Measurements from ENCODE around the gene RASGEF1C. TPM values are rescaled to one million over a fixed set of nuclear protein-coding genes. Genes with fewer than 3 reads are reported as not detected.

RASGEF1C gene
- total and polyA plus RNA-seq, 8 donors = 0.09 to 0.38 TPM; not detected in 6

GRCh38 chr5:180241600-180241999 is 32.6 kb upstream of the RASGEF1C start:
- Histone ChIP-seq H3K27ac (no peak overlapping the region), H3K4me1 (no peaks in the 10 kb centered on the region), H3K9me3 (no peaks in the 10 kb centered on the region), H3K36me3 (peaks cover 0 to 60% (median 19%) of the 10 kb centered on the region in 3 donors), H3K4me3 (no peak overlapping the region), H3K27me3 (no peaks in the 10 kb centered on the region)
- no peak for TF ChIP-seq CTCF (IDR thresholded peaks at IDR 0.05)
- ATAC-seq (no peak), DNase-seq (no peak), FAIRE-seq (no peak)
- intact Hi-C loops (cut with DNase I) = no loop called here
- WGBS, 2 donors = 95 to 98% methylated on average over 5 of the region's 5 CpGs

- Histone ChIP-seq H3K36me3 (peaks cover 0 to 78% (median 25%) of the 10 kb centered on the region in 3 donors), H3K4me1 (no peaks in the 10 kb centered on the region), H3K4me3 (no peak overlapping the region), H3K9me3 (no peaks in the 10 kb centered on the region), H3K27ac (no peak overlapping the region), H3K27me3 (no peaks in the 10 kb centered on the region)
- 97 to 100% methylated on average over 2 of the region's 2 CpGs for WGBS, 2 donors
- intact Hi-C loops (cut with DNase I) = no loop called here
- ATAC-seq (no peak), FAIRE-seq (no peak), DNase-seq (no peak)
- TF ChIP-seq CTCF (IDR thresholded peaks at IDR 0.05) = no peak
Observed at GRCh38 chr5:180238631-180239030, 29.6 kb upstream of the RASGEF1C start.

GRCh38 chr5:180235846-180236245 is 26.8 kb upstream of the RASGEF1C start:
- no peak for ATAC-seq
- H3K4me1 ChIP-seq = no peaks in the 10 kb centered on the region
- H3K27ac ChIP-seq = no peak overlapping the region
- H3K27me3 ChIP-seq = no peaks in the 10 kb centered on the region
- 90 to 95% methylated on average over 1 of the region's 1 CpG for WGBS, 2 donors
- H3K9me3 ChIP-seq = no peaks in the 10 kb centered on the region
- H3K4me3 ChIP-seq = no peak overlapping the region
- no peak for TF ChIP-seq CTCF (IDR thresholded peaks at IDR 0.05)
- DNase-seq = no peak
- intact Hi-C loops (cut with DNase I) = no loop called here
- H3K36me3 ChIP-seq = peaks cover 0 to 70% (median 16%) of the 10 kb centered on the region in 3 donors
- FAIRE-seq = no peak

GRCh38 chr5:180235077-180235476 is 26.1 kb upstream of the RASGEF1C start:
- Histone ChIP-seq H3K36me3 (peaks cover 0 to 67% (median 16%) of the 10 kb centered on the region in 3 donors), H3K9me3 (no peaks in the 10 kb centered on the region), H3K27me3 (no peaks in the 10 kb centered on the region), H3K4me3 (no peak overlapping the region), H3K27ac (no peak overlapping the region), H3K4me1 (no peaks in the 10 kb centered on the region)
- ATAC-seq (no peak), FAIRE-seq (no peak), DNase-seq (no peak)
- intact Hi-C loops (cut with DNase I) = no loop called here
- 85 to 87% methylated on average over 5 of the region's 5 CpGs for WGBS, 2 donors
- no peak for TF ChIP-seq CTCF (IDR thresholded peaks at IDR 0.05)

GRCh38 chr5:180234271-180234670 is 25.3 kb upstream of the RASGEF1C start:
- ATAC-seq = no peak
- Histone ChIP-seq H3K4me1 (no peaks in the 10 kb centered on the region), H3K27me3 (no peaks in the 10 kb centered on the region), H3K9me3 (no peaks in the 10 kb centered on the region), H3K36me3 (peaks cover 0 to 62% (median 16%) of the 10 kb centered on the region in 3 donors), H3K27ac (no peak overlapping the region), H3K4me3 (no peak overlapping the region)
- intact Hi-C loops (cut with DNase I) = no loop called here
- no peak for TF ChIP-seq CTCF (IDR thresholded peaks at IDR 0.05)
- WGBS, 2 donors = 98% methylated on average over 15 of the region's 15 CpGs
- FAIRE-seq = no peak
- DNase-seq = no peak
